Hematopoietic multipotent progenitor cell treated with erythropoietin and hydrocortisone succinate and interleukin-3 and kit ligand, for 17 days (in vitro differentiated cells): ENCODE data around the gene MEX3A.
A peak's percentile ranks its signal among the peaks of the same experiment; 100 is the strongest.
"Not testable (repeated sequence)": the region's sequence is repeated elsewhere in the genome, so short reads cannot be mapped to it uniquely, and the experiment has no call there.

Source experiments
- DNase-seq: peaks from one replicate; pipeline ENCODE4 v3.0.0-alpha.2; 2015; ENCODE audit warnings: low spot score

Gene MEX3A, protein sequence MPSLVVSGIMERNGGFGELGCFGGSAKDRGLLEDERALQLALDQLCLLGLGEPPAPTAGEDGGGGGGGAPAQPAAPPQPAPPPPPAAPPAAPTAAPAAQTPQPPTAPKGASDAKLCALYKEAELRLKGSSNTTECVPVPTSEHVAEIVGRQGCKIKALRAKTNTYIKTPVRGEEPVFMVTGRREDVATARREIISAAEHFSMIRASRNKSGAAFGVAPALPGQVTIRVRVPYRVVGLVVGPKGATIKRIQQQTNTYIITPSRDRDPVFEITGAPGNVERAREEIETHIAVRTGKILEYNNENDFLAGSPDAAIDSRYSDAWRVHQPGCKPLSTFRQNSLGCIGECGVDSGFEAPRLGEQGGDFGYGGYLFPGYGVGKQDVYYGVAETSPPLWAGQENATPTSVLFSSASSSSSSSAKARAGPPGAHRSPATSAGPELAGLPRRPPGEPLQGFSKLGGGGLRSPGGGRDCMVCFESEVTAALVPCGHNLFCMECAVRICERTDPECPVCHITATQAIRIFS

DNA sequence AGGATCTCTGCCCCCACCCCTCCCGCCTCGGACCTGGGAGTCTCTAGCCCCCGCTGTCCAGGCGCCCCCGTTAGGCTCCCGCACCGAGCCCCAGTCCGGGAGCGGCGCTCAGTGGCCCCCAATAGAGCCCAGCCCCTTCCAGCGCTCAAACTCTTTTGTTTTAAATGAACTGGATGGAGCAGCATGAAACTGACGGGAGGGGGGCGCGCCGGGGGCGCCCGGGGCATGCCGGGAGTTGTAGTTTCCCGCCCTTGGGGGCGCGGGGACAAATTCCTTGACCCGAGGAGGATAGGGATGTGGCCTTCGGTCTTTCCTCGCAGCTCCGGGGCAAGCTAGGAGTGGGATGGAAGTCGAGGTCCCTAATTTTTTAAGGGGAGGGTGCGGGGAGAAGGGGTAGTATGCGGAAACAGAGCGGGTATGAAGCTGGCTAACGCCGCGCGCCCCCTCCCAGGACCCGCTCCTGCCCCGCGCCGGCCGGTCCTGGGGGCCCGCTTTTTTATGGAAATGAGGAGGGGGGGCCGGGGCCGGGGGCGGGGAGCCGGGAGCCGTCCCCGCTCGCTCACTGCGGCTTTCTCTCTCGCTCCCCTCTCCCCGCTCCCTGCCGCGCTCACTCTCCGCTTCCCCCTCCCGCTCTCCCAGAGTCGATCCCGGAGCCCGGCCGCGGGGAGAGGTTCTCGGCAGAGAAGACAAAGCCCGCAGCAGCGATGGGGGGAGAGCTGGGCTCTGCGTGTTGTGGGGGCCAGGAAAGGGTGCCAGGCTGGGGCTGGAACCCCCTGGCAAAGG, at the start of gene MEX3A:
Gene MEX3A (minus strand): TSS at position 157 of the 783 bp plus-strand sequence. CDS start 467 bp downstream, outside the sequence.
- DNase-seq = no peak

DNA sequence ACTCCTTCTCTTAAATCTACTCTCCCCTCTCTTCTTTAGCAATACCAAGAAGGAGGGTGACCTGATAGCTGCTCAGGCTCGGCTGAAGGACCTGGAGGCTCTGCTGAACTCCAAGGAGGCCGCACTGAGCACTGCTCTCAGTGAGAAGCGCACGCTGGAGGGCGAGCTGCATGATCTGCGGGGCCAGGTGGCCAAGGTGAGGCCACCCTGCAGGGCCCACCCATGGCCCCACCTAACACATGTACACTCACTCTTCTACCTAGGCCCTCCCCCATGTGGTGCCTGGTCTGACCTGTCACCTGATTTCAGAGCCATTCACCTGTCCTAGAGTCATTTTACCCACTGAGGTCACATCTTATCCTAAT, 48.3 kb upstream of the MEX3A start:
- DNase-seq = no peak

- peak; percentile 87 for DNase-seq
Observed at GRCh38 chr1:156129687-156130577, 47.7 kb upstream of the MEX3A start.

- DNase-seq = peak; percentile 5
Observed at GRCh38 chr1:156128654-156129597, 46.7 kb upstream of the MEX3A start.

- DNase-seq = peak; percentile 5
Observed at GRCh38 chr1:156128308-156128653, 46.0 kb upstream of the MEX3A start.

DNA sequence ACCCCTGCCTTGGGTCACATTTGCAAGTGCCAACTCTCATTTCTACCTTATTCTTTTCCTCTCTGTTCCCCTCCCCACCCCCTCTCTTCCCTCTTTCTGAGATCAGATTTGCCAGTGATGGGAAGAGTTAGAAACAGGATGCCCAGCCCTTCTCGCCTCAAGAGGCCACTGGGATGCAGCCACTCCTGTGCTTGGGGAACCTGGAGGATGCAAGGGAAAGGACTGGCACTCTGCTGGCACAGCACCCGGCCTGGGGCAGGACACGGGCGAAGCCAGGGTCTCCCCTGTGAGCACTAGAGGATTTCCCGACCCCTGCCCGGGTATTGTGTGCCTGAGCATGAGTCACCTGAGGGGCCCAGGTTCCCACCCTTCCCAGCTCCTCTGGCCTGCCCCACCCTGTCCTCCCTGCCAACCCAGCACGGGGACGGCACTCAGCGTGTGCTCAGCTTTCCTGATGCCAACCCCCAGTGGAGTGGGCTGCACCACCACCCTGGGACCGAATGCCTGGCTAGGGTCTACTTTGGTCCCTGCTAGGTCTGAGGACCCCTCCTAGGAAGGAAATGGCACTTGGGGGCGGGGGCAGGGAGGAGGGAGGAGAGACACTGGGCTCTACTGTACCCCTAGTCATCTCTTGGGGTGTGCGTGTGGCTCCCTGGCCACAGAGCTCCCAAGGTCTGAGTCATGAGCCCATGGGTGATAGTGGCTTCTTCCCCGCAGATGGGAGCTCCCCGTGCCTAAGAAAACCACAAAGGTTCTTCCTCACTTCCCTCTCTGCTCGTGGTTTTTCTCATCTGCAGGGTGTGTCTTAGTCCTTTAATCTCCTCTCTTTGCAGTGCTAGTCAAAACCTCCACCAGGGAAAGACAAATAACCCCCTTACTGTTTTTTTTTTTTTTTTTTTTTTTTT, 44.6 kb upstream of the MEX3A start:
- DNase-seq = peak; percentile 82

- DNase-seq = peak; percentile 92
Observed at GRCh38 chr1:156126043-156126629, 43.9 kb upstream of the MEX3A start.

GRCh38 chr1:156125544-156125943, 43.3 kb upstream of the MEX3A start:
- DNase-seq = not testable (repeated sequence)

- peak; percentile 65 for DNase-seq
Observed at GRCh38 chr1:156124557-156125483, 42.6 kb upstream of the MEX3A start.

DNA sequence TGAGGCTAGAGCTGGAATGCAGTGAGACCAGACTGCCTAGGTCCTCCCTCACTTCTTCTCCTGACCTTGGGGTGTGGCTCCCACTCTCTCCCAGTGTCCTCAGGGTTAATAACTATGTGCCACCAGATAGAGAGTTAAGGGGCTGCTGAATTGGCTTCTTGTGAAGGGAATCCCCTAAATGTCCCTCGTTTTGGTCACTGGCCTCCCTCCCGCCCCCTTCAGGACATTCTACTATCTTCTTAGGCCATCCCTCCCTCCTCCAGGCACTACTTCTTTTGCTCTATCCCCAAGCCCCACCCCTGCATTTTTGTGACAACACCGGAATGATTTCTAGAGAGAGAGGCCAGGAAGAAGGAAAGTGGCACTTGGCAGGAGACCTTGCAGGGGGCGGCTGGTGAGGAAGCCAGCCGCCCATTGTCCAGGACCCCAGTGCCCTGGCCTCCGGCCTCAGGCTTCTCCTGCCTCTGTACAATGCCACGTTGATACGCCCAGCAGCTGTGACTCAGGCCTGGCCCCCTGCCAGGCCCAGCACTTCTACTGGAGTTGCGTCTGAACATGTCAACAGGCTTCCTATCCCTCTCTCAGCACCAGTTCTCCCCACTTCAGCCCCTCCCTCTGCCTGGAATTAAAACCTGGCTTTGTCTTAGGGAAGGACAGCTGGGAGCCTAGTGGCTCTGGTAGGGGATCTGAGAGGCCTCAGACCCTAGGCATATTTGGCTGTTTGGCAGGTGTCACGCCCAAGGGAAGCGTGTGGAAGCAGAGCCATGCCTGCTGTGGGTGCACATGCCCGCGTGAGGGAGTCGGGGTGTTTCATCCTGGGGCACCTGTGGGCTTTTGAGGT, 41.3 kb upstream of the MEX3A start:
- DNase-seq = peak; percentile 98

DNA sequence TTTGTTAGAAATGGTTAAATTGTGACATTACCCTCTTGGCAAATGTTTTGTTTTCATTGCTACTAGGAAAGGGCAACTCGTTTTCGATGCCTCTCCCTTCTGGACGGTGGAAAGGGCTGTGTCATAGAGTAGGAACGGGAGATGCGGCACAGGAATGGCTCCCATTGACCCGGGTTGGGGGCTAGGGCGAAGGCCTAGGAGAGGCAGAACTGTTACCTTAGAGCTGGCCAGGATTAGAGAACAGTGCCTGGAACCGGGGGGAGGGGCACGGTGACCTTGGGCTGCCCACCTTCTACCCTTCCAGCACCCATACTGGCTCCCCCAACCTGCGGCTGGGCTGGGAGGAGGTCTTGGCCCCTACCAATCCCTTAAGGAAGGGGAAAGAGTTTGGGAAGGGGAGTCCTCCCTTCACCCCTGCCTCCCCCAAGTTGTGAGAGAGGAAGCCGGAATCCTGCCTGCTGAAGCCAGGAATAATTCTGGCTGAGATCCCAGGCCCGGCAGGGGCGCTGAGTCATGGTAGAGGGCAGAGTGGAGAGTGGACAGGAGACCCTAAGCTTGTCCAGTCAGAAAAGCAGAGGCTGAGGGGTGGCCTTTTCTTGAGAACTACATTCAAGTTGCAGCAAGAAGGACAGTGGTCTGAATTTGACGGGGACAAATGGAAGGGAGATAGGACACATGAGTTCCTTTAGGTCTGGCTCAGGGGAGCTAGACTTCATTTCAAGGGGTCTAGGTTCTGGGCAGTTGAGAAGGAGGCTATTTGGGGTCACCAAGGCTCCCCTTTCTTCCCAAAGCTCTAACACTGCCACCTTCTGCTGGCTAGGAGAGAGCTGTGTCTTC, 40.5 kb upstream of the MEX3A start:
- DNase-seq = peak; percentile 74

DNA sequence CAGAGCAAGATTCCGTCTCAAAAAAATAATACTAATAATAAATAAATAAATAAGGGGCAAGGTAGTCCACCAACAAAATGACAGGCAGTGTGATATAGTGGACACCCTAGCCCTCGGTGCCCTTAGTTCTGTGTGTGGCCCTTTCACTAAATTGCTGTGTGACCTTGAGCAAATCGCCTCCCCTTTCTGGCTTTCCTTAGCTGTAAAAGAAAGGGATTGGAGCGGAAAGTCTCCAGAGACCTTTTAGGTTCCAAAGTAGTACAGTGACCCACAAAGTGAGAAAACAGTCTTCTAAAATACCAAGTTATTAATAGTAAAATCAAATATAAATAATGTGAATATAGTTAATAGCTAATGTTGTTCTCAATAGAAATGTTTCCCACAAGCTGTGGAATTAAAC, 39.8 kb upstream of the MEX3A start:
- DNase-seq = no peak

GRCh38 chr1:156121457-156121856, 39.2 kb upstream of the MEX3A start:
- no peak for DNase-seq

DNA sequence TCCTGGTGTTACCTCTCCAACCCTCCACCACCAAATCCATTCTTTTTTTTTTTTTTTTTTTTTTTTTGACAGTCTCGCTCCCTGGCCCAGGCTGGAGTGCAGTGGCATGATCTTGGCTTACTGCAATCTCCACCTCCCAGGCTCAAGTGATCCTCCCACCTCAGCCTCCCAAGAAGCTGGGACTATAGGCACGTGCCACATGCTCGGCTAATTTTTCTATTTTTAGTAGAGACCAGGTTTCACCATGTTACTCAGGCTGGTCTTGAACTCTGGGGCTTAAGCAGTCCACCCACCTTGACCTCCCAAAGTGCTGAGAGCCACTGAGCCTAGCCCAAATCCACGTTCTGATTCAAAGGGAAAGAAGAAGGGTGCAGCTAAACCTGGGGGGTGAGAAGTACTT, 38.7 kb upstream of the MEX3A start:
- not testable (repeated sequence) for DNase-seq

GRCh38 chr1:156120318-156120717, 38.1 kb upstream of the MEX3A start:
- DNase-seq = no peak

DNA sequence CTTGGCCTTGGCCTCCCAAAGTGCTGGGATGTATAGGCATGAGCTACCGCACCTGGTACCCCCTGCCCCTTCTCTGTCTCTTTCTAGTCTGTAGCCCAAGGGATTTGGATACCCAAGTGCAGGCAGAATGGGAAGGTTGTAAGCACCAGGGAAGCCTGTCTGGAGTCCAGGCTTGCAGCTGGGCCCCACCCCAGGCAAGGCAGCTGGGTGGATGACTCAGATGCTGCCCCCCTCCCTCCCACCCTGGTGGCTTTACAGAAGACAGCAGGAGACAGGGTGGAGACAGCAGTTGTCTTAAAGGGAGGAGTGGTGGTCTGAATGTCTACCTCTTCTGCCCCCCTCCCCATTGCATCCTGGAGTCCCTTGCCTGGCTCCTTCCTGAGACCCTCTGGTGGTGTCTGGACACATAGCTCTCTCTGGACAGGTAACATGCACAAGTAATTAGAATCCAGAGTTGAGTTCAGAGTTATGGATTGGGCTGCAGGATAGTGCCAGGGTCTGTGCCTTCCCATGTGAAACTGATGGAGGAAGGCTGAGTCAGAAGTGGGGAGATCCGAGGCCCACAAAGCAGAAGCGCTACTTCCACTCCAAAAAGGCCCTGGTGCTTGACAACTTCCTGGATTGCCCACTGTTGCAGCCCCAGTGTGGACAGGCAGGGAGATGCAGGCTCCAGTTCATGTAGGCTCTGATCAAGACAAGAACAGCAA, 37.4 kb upstream of the MEX3A start:
- DNase-seq = peak; percentile 69
